ENCODE data around the gene EID1.

The EID1 gene

DNA sequence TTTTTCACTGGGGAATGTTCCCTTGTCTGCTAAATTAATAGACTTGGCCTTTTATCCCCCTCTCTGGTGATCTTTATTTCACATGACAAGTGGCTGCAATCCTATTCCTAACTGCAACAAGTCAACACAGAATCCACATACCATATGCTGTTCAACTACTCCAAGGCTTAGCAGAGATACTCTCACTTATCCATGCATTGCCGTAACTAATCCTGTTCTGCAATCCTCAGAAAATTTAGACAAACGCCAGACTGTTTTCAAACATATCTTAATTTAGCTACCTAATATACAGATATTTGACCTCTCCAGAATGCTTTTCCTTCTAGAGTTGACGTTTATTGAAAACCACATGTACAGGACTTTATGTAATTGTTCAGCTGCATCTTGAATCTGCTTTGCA is 37.9 kb downstream of the EID1 start:
- Histone ChIP-seq H3K4me1 (ENCODE audit: control insufficient read depth, insufficient read depth, low read length) (no peaks in the 10 kb centered on the region), H3K27ac (ENCODE audit: extremely low read depth, low read depth, low read length) (no peak overlapping the region), H3K36me3 (ENCODE audit: control insufficient read depth in 2 of 2, insufficient read depth in 1 of 2, low read length in 2 of 2) (no peaks in the 10 kb centered on the region), H3K4me3 (ENCODE audit: low read depth, low read length) (no peak overlapping the region), H3K9me3 (ENCODE audit: control insufficient read depth, insufficient read depth, low read depth, low read length) (no peaks in the 10 kb centered on the region)
- POLR2A ChIA-PET = no interaction called here
- TF ChIP-seq TRIM28 (IDR thresholded peaks at IDR 0.05; ENCODE audit: borderline replicate concordance, low read length) (no peak), ZNF23 (tag by site-specific recombination; IDR thresholded peaks at IDR 0.05; ENCODE audit: borderline replicate concordance) (no peak), TCF7L2 (IDR thresholded peaks at IDR 0.05; ENCODE audit: borderline replicate concordance, low read depth, low read length) (no peak)
- TF ChIP-seq, protein P1, sequence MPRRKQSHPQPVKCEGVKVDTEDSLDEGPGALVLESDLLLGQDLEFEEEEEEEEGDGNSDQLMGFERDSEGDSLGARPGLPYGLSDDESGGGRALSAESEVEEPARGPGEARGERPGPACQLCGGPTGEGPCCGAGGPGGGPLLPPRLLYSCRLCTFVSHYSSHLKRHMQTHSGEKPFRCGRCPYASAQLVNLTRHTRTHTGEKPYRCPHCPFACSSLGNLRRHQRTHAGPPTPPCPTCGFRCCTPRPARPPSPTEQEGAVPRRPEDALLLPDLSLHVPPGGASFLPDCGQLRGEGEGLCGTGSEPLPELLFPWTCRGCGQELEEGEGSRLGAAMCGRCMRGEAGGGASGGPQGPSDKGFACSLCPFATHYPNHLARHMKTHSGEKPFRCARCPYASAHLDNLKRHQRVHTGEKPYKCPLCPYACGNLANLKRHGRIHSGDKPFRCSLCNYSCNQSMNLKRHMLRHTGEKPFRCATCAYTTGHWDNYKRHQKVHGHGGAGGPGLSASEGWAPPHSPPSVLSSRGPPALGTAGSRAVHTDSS (tag by site-specific recombination; IDR thresholded peaks at IDR 0.05) = no peak
- TF ChIP-seq, protein P2, sequence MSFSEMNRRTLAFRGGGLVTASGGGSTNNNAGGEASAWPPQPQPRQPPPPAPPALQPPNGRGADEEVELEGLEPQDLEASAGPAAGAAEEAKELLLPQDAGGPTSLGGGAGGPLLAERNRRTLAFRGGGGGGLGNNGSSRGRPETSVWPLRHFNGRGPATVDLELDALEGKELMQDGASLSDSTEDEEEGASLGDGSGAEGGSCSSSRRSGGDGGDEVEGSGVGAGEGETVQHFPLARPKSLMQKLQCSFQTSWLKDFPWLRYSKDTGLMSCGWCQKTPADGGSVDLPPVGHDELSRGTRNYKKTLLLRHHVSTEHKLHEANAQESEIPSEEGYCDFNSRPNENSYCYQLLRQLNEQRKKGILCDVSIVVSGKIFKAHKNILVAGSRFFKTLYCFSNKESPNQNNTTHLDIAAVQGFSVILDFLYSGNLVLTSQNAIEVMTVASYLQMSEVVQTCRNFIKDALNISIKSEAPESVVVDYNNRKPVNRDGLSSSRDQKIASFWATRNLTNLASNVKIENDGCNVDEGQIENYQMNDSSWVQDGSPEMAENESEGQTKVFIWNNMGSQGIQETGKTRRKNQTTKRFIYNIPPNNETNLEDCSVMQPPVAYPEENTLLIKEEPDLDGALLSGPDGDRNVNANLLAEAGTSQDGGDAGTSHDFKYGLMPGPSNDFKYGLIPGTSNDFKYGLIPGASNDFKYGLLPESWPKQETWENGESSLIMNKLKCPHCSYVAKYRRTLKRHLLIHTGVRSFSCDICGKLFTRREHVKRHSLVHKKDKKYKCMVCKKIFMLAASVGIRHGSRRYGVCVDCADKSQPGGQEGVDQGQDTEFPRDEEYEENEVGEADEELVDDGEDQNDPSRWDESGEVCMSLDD (tag by site-specific recombination; IDR thresholded peaks at IDR 0.05) = no peak
- TF ChIP-seq, protein P3, sequence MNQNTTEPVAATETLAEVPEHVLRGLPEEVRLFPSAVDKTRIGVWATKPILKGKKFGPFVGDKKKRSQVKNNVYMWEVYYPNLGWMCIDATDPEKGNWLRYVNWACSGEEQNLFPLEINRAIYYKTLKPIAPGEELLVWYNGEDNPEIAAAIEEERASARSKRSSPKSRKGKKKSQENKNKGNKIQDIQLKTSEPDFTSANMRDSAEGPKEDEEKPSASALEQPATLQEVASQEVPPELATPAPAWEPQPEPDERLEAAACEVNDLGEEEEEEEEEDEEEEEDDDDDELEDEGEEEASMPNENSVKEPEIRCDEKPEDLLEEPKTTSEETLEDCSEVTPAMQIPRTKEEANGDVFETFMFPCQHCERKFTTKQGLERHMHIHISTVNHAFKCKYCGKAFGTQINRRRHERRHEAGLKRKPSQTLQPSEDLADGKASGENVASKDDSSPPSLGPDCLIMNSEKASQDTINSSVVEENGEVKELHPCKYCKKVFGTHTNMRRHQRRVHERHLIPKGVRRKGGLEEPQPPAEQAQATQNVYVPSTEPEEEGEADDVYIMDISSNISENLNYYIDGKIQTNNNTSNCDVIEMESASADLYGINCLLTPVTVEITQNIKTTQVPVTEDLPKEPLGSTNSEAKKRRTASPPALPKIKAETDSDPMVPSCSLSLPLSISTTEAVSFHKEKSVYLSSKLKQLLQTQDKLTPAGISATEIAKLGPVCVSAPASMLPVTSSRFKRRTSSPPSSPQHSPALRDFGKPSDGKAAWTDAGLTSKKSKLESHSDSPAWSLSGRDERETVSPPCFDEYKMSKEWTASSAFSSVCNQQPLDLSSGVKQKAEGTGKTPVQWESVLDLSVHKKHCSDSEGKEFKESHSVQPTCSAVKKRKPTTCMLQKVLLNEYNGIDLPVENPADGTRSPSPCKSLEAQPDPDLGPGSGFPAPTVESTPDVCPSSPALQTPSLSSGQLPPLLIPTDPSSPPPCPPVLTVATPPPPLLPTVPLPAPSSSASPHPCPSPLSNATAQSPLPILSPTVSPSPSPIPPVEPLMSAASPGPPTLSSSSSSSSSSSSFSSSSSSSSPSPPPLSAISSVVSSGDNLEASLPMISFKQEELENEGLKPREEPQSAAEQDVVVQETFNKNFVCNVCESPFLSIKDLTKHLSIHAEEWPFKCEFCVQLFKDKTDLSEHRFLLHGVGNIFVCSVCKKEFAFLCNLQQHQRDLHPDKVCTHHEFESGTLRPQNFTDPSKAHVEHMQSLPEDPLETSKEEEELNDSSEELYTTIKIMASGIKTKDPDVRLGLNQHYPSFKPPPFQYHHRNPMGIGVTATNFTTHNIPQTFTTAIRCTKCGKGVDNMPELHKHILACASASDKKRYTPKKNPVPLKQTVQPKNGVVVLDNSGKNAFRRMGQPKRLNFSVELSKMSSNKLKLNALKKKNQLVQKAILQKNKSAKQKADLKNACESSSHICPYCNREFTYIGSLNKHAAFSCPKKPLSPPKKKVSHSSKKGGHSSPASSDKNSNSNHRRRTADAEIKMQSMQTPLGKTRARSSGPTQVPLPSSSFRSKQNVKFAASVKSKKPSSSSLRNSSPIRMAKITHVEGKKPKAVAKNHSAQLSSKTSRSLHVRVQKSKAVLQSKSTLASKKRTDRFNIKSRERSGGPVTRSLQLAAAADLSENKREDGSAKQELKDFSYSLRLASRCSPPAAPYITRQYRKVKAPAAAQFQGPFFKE (tag by site-specific recombination; IDR thresholded peaks at IDR 0.05; ENCODE audit: borderline replicate concordance) = no peak
- CTCF ChIA-PET = no interaction called here

DNA sequence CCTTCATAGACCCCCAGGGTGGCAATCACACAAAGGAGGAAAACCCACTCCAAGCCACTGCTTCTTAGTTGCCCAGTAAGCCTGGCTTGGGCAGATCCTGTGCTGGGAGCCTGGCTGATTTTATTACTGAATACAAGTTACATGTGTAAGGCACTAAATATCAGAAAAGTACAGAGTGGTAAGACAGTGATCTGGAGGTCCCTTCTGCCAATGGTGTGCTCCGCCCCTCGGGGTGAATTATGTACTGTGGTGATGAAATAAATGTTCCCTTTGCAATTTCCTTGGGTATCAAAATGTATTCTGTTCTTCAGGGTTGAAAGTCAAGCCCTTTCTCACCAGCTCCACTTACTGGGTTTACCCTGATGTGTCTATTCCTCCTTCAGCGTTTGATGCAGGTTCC is 38.8 kb downstream of the EID1 start:
- Histone ChIP-seq H3K27ac (ENCODE audit: extremely low read depth, low read depth, low read length) (no peak overlapping the region), H3K4me3 (ENCODE audit: low read depth, low read length) (no peak overlapping the region), H3K36me3 (ENCODE audit: control insufficient read depth in 2 of 2, insufficient read depth in 1 of 2, low read length in 2 of 2) (no peaks in the 10 kb centered on the region), H3K9me3 (ENCODE audit: control insufficient read depth, insufficient read depth, low read depth, low read length) (no peaks in the 10 kb centered on the region), H3K4me1 (ENCODE audit: control insufficient read depth, insufficient read depth, low read length) (no peaks in the 10 kb centered on the region)
- ChIA-PET POLR2A (no interaction called here), CTCF (no interaction called here)
- TF ChIP-seq ZNF610 (tag by site-specific recombination; IDR thresholded peaks at IDR 0.05; ENCODE audit: borderline replicate concordance) (no peak), SALL2 (tag by site-specific recombination; IDR thresholded peaks at IDR 0.05; ENCODE audit: borderline replicate concordance) (no peak), TRIM28 (IDR thresholded peaks at IDR 0.05; ENCODE audit: borderline replicate concordance, low read length) (no peak), SETDB1 (IDR thresholded peaks at IDR 0.05; ENCODE audit: insufficient read length, low read length) (no peak), ZFP69B (tag by site-specific recombination; IDR thresholded peaks at IDR 0.05) (no peak), ZNF324 (tag by site-specific recombination; IDR thresholded peaks at IDR 0.05) (no peak)
- TF ChIP-seq, protein P4, sequence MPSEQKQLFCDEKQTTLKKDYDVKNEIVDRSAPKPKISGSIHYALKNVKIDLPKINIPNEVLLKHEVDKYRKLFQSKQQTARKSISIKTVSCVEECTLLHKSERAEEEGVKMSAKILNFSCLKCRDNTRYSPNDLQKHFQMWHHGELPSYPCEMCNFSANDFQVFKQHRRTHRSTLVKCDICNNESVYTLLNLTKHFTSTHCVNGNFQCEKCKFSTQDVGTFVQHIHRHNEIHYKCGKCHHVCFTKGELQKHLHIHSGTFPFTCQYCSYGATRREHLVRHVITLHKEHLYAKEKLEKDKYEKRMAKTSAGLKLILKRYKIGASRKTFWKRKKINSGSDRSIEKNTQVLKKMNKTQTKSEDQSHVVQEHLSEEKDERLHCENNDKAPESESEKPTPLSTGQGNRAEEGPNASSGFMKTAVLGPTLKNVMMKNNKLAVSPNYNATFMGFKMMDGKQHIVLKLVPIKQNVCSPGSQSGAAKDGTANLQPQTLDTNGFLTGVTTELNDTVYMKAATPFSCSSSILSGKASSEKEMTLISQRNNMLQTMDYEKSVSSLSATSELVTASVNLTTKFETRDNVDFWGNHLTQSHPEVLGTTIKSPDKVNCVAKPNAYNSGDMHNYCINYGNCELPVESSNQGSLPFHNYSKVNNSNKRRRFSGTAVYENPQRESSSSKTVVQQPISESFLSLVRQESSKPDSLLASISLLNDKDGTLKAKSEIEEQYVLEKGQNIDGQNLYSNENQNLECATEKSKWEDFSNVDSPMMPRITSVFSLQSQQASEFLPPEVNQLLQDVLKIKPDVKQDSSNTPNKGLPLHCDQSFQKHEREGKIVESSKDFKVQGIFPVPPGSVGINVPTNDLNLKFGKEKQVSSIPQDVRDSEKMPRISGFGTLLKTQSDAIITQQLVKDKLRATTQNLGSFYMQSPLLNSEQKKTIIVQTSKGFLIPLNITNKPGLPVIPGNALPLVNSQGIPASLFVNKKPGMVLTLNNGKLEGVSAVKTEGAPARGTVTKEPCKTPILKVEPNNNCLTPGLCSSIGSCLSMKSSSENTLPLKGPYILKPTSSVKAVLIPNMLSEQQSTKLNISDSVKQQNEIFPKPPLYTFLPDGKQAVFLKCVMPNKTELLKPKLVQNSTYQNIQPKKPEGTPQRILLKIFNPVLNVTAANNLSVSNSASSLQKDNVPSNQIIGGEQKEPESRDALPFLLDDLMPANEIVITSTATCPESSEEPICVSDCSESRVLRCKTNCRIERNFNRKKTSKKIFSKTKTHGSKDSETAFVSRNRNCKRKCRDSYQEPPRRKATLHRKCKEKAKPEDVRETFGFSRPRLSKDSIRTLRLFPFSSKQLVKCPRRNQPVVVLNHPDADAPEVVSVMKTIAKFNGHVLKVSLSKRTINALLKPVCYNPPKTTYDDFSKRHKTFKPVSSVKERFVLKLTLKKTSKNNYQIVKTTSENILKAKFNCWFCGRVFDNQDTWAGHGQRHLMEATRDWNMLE (tag by site-specific recombination; conservative IDR thresholded peaks at IDR 0.05; ENCODE audit: low read depth) = no peak
- TF ChIP-seq, protein P3 (tag by site-specific recombination; IDR thresholded peaks at IDR 0.05; ENCODE audit: borderline replicate concordance) = no peak
